GM21619 (cell line): Measurements from ENCODE around the gene RAVER2.
"Not testable (repeated sequence)": the region's sequence is repeated elsewhere in the genome, so short reads cannot be mapped to it uniquely, and the experiment has no call there.

Source experiments
- ATAC-seq: cut with Tn5 transposase; IDR thresholded peaks from one replicate; pipeline ENCODE4 v1.9.1; 2021; ENCODE audit not compliant: unreplicated experiment

Gene RAVER2

DNA sequence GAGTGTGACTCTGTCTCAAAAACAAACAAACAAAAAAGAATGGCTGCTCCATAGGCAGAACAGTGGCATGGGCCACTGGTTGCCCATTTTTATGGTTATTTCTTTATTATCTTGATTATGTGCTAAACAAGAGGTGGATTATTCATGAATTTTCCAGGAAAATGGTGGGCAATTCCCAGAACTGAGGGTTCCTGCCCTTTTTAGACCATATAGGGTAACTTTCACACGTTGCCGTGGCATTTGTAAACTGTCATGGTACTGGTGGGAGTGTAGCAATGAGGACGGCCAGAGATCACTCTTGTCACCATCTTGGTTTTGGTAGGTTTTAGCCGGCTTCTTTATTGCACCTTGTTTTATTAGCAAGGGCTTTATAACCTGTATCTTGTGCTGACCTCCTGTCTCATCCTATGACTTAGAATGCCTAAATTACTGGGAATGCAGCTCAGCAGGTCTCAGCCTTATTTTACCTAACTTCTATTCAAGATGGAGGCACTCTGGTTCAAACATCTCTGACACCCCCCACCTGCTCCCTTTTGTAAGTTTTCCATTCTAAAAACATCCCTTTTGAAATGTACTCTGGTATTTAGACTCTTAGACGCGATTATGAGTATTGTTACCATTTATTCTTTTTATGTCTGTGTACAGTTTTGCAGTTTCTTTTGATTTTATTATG is 57.1 kb downstream of the RAVER2 start:
- no peak for ATAC-seq

DNA sequence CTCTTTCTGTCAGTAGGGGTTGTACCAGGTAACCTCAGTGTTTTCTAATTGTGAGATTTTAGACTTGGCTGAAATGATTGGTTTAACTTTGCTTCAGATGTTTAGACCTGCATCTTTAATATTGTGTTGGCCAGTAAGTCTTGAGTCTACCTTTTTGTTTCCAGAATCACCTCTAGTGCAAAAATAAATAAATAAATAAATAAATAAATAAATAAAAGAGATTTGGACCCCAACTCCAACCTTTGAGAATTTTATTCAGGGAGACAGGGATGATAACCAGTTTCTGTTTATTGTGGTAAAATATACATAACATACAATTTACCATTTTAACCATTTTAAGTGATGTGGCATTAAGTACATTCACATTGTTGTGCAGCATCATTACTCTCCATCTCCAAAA is 64.4 kb downstream of the RAVER2 start:
- no peak for ATAC-seq

DNA sequence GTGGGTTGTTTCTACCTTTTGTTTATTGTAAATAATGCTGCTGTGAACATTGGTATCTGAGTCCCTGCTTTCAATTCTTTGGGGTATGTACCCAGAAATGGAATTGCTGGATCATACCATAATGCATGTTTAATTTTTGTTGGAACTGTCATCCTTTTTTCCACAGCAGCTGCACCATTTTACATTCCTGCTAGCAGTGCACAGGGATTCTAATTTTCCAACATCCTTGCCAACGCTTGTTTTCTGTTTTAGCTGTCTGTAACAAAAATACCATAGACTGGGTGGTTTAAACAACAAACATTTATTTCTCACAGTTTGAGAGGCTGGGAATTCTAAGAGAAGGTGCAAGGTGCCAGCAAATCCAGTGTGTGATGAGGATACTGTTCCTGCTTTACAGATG is 65.1 kb downstream of the RAVER2 start:
- ATAC-seq: no peak

GRCh38 chr1:64811131-64811530 is 66.3 kb downstream of the RAVER2 start:
- no peak for ATAC-seq

DNA sequence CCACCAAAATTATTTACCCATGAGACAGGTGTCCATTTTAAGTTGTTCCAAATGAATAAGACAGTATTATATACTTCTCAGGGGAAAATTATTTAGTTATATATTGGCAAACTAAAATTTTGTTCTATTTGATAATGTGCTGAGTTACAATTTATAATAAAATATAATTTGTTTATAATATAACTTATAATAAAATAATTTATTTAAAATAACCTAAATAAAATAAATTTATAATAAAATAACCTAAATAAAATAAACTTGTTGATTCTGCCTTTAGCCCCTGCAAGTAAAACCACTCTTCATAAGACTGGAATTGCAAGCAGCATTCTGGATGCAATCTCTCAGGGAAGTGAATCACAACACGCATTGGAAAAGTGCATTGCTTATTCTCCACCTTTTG is 69.6 kb downstream of the RAVER2 start:
- ATAC-seq: no peak

- ATAC-seq: not testable (repeated sequence)
Measured at GRCh38 chr1:64817364-64817763, 72.5 kb downstream of the RAVER2 start.

GRCh38 chr1:64820572-64820971 is 75.7 kb downstream of the RAVER2 start:
- not testable (repeated sequence) for ATAC-seq

GRCh38 chr1:64822621-64823020 is 77.7 kb downstream of the RAVER2 start:
- no peak for ATAC-seq

DNA sequence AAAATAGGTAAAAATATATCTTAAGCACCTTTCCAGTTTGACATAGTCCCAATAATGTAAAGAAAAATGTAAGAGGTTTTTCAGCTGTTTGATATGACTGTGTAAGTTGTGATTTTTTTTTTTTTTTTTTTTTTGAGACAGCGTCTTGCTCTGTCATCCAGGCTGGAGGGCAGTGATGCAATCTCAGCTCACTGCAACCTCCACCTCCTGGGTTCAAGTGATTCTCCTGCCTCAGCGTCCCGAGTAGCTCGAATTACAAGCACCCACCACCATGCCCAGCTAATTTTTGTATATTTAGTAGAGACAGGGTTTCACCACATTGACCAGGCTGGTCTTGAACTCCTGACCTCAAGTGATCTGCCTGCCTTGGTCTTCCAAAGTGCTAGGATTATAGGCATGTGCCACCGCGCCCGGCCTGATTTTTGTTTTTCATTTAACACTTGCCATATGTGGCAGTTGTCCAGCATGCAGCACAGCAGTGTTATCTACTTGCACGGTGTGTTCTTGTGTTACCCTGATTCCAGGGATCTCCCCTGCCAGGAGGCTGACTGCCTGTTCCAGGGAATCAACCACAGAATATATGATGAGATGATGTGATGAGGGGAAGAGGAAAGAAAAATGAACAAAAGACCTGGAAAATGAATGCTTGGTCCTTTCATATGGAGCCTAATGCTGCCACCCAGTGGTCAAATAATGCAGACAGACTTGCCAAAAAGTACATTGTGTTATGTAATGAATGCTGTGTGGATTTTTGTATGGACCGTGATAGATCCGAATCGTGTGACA is 79.0 kb downstream of the RAVER2 start:
- ATAC-seq: no peak

- ATAC-seq: peak; percentile 78
Measured at GRCh38 chr1:64826991-64827390, 82.1 kb downstream of the RAVER2 start.

GRCh38 chr1:64828829-64829228 is 84.0 kb downstream of the RAVER2 start:
- no peak for ATAC-seq

- no peak for ATAC-seq
Measured at GRCh38 chr1:64829411-64830029, 84.6 kb downstream of the RAVER2 start.

DNA sequence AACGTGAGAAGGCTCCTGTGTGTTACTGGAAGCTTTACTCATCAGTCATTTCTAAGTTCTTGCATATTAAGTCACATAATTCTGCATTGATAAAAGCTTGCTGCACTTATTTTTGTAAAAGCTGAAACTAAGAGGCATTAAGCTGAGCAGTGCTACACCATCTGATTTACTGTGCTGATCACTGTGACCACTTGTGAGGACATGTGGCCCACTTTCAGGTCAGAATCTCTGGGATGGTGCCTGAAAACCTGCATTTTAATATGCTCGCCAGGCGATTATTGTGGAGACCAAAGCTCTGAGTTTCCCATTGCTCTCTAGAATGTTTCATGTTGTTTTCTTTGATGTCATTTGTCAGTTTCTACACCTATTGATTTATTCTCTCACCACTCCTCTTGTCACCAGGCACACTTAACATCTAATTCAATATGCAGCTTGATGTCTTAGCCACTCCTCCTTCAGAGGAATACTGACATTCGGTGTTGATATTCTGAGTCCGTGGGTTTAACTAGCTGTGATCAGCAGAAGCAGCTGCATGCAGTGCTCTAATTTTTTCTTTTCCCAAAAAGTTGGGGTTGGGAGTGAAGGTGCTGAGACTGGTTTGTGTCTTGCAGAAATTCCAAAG is 85.3 kb downstream of the RAVER2 start:
- no peak for ATAC-seq

- no peak for ATAC-seq
Measured at GRCh38 chr1:64834734-64835133, 89.9 kb downstream of the RAVER2 start.

DNA sequence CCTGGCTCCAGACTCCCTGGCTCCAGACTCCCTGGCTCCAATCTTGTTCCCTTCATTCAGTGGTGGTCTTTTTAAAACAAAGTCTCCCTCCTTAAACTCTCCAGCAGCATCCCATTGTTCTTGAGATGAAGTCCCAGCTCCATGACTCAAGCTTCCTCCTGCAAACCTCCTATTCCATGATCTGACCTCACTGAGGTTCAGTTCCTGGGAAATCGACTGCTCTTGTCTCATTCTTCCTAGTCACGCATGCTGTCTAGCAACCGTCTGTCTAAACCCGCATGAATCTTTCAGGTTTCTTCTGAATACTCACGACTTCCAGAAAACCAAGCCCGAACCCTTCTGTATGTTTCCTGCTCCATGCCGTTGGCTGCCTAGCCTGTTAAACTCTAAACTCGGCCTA is 91.9 kb downstream of the RAVER2 start:
- no peak for ATAC-seq

DNA sequence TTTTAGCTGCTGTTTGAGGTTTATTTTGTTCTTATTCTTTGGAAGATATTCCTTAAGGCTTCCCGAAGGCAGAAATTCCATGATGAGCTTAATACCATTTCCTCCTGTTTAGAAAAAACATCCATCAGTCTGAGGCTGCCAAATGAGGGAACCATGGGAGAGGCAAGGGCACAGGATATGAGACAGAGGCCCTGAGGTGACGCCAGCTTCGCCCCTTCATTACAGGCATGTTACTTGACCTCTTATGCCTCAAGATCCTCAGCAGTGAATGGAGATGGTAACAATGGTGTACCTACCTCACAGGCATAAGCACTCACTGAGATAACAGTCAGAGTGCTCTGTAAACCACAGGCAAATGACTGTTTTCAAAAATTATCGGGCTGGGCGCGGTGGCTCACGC is 93.6 kb downstream of the RAVER2 start:
- no peak for ATAC-seq

DNA sequence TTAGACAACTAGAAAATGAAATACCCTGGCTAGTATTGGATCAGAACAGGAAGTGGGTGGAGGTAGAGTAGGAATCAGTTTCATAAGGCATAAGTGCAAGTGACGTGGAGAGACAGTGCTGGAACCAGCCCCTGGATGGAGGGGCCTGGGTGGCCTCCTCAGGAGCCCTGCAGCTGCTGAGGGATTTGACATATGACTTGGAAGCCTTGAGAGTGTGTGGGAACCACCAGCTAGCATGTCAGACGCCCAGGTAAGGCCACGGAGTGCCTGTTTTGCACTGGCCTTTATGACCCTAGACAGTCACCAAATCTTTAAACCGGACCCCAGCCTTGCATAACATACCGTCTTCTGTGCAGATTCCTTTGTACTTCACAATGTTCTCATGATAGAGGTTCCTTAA is 94.4 kb downstream of the RAVER2 start:
- no peak for ATAC-seq

DNA sequence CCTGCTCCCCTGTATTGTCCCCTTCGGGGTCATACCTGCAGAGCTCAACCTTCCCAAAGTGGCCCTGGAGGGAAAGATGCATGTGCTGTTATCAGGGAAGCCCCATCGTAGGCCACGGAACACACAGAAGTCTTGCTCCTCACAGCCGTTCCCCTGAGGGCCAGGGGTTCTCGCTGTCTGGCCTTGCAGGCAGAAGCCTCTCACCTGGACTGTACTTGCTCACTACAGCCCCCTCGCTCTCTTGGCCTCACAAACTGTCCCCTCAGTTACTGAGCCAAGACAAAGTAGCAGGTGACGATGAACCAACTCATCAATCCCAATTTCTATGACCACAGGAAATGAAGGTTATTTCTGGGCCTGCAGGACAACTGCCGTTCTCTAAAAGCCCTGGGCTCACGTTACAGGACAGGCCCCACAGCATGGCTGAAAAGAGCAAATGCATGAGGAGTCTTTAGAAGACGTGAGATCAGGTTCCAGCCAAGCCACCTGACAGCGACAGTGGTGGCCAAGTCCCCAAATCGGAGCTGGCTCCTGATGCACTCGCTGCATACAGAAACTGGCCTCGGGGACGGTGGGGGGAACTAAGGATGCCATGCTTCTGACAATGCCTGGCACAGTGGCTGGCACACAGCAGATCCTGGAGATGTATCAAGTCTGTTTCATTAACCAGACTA is 95.0 kb downstream of the RAVER2 start:
- ATAC-seq: no peak

DNA sequence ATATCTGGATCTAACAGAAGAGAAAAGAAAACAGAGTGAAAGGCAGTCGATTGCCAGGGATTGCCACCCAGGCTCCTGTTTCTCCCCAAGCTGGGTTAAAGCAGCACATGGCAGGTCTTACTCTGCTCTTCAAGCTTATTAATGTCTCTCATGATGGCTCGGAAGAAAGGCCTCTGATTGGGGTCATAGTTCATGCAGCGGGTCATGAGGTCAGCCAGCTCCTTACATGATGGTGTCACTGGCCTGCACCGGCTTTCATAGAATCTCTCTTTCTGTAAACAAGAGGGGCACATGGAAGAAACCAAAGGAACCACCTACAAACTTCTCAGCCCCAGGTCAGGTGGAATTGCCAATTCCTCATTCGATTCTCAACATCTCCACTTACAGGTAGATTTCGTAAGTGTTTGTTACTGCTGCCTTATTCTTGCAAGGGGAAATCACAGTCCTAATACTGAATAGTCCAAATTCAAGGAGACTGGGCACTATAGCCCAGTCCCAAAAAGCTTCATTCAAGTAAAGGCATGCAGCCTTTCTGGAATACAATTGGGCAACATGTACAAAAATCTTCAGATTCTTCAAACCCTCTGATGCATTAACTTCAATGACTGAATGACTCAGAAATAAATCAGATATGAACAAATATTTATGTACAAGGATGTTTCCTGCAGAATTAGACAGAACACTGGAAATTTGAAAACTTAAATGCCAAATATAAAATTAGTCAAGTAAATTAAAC is 96.6 kb downstream of the RAVER2 start:
- no peak for ATAC-seq

DNA sequence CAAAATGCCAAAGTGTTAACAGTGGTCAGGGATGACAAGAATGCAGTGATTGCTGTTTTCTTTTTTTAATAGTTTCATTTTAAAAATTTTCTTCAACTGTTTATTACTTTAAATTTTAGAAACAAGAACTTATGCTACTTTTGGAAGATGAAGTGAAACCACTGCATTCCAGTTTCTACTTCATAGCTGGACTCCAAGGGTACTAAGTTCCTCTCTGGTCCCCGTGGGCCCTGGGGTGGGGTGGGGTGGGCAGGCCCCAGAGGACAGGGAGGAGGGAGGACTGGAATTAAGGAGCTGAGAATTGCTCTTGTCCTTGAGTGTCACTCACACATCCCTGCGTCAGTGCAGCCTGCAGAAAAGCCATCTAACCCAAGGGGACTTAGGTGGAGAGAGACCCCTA is 97.3 kb downstream of the RAVER2 start:
- ATAC-seq: no peak

- ATAC-seq: no peak
Measured at GRCh38 chr1:64843675-64844074, 98.8 kb downstream of the RAVER2 start.
